ENCODE measurements around the gene C20orf141. TPM values are rescaled to one million over a fixed set of nuclear protein-coding genes. Genes with fewer than 3 reads are reported as not detected.

The C20orf141 gene
- total and polyA plus RNA-seq, 7 experiments from 2014 or later, result not detected

- Histone ChIP-seq H3K27me3 (ENCODE audit: control insufficient read depth in 2 of 2, insufficient read depth in 2 of 2, low read length in 2 of 2) (no peaks in the 10 kb centered on the region), H3K27ac (ENCODE audit: low read depth, low read length) (no peak overlapping the region), H3K4me1 (ENCODE audit: control insufficient read depth in 2 of 2, insufficient read depth in 2 of 2, low read length in 2 of 2) (peaks cover 4 to 5% of the 10 kb centered on the region in 2 donors), H3K36me3 (ENCODE audit: control insufficient read depth in 2 of 3, insufficient read depth in 3 of 3, low read length in 3 of 3) (no peaks in the 10 kb centered on the region), H3K9me3 (ENCODE audit: control insufficient read depth in 2 of 3, low read length in 3 of 3) (no peaks in the 10 kb centered on the region), H3K4me3 (ENCODE audit: low read length) (no peak overlapping the region)
- Mint-ChIP-seq H3K4me3 (no peak overlapping the region), H3K27me3 (peaks cover 16 to 63% (median 22%) of the 10 kb centered on the region in 5 donors), H3K9me3 (peaks cover 0 to 7% (median 3%) of the 10 kb centered on the region in 11 donors), H3K36me3 (peaks cover 0 to 7% (median 4%) of the 10 kb centered on the region in 5 donors), H3K4me1 (peaks cover 15 to 24% (median 17%) of the 10 kb centered on the region in 7 donors), H3K27ac (no peak overlapping the region)
- CTCF ChIA-PET, result no interaction called here
- intact Hi-C loops (cut with micrococcal nuclease), result no loop called here
- ATAC-seq (no peak), DNase-seq (peak in 1 of 9 donors; percentile 13)
- POLR2A ChIA-PET, result interaction anchor here (1.5 kb wide), 1 partner anchor 16 kb away, joined by 5 read pairs; no protein-coding TSS in a partner anchor
Measured at GRCh38 chr20:2817891-2818595, 3.3 kb downstream of the C20orf141 start.

GRCh38 chr20:2820084-2820895 is 5.5 kb downstream of the C20orf141 start:
- POLR2A ChIA-PET, result no interaction called here
- intact Hi-C loops (cut with micrococcal nuclease), result loop anchor here in 1 of 2 donors (10.0 kb wide), 1 partner anchor 55 kb away; the partner anchor contains the start of gene PTPRA
- Histone ChIP-seq H3K36me3 (ENCODE audit: control insufficient read depth in 2 of 3, insufficient read depth in 3 of 3, low read length in 3 of 3) (no peaks in the 10 kb centered on the region), H3K4me3 (ENCODE audit: low read length) (no peak overlapping the region), H3K27ac (ENCODE audit: low read depth, low read length) (no peak overlapping the region), H3K4me1 (ENCODE audit: control insufficient read depth in 2 of 2, insufficient read depth in 2 of 2, low read length in 2 of 2) (peaks cover 4 to 5% of the 10 kb centered on the region in 2 donors), H3K27me3 (ENCODE audit: control insufficient read depth in 2 of 2, insufficient read depth in 2 of 2, low read length in 2 of 2) (no peaks in the 10 kb centered on the region), H3K9me3 (ENCODE audit: control insufficient read depth in 2 of 3, low read length in 3 of 3) (no peaks in the 10 kb centered on the region)
- Mint-ChIP-seq H3K27ac (no peak overlapping the region), H3K36me3 (no peaks in the 10 kb centered on the region), H3K4me1 (peaks cover 15 to 24% (median 17%) of the 10 kb centered on the region in 7 donors), H3K27me3 (peaks cover 8 to 47% (median 20%) of the 10 kb centered on the region in 5 donors), H3K9me3 (peaks cover 0 to 1% (median 0%) of the 10 kb centered on the region in 11 donors), H3K4me3 (peak overlapping the region in 7 of 10 donors; percentile 38 to 71 (median 56))
- DNase-seq (no peak), ATAC-seq (no peak)
- CTCF ChIA-PET, result no interaction called here

GRCh38 chr20:2820896-2821869 is 6.4 kb downstream of the C20orf141 start:
- Histone ChIP-seq H3K27me3 (ENCODE audit: control insufficient read depth in 2 of 2, insufficient read depth in 2 of 2, low read length in 2 of 2) (no peaks in the 10 kb centered on the region), H3K9me3 (ENCODE audit: control insufficient read depth in 2 of 3, low read length in 3 of 3) (no peaks in the 10 kb centered on the region), H3K36me3 (ENCODE audit: control insufficient read depth in 2 of 3, insufficient read depth in 3 of 3, low read length in 3 of 3) (no peaks in the 10 kb centered on the region), H3K27ac (ENCODE audit: low read depth, low read length) (no peak overlapping the region), H3K4me1 (ENCODE audit: control insufficient read depth in 2 of 2, insufficient read depth in 2 of 2, low read length in 2 of 2) (peaks cover 10 to 11% of the 10 kb centered on the region in 2 donors), H3K4me3 (ENCODE audit: low read length) (peak overlapping the region; percentile 25)
- intact Hi-C loops (cut with micrococcal nuclease), result loop anchor here in 1 of 2 donors (10.0 kb wide), 1 partner anchor 54 kb away; the partner anchor contains the start of gene PTPRA
- peaks cover 8 to 50% (median 22%) of the 10 kb centered on the region in 5 donors for H3K27me3 Mint-ChIP-seq
- peak overlapping the region; percentile 23 to 86 (median 70) for H3K4me3 Mint-ChIP-seq
- H3K4me1 Mint-ChIP-seq, result peaks cover 21 to 28% (median 25%) of the 10 kb centered on the region in 7 donors
- ATAC-seq, result no peak
- ChIA-PET POLR2A (interaction anchor here (1.2 kb wide), 1 partner anchor 19 kb away, joined by 6 read pairs; the partner anchor contains the start of genes PCED1A and VPS16), CTCF (no interaction called here)
- peaks cover 0 to 3% (median 0%) of the 10 kb centered on the region in 11 donors for H3K9me3 Mint-ChIP-seq
- peaks cover 0 to 4% (median 0%) of the 10 kb centered on the region in 5 donors for H3K36me3 Mint-ChIP-seq
- no peak for DNase-seq
- peak overlapping the region in 2 of 9 donors; percentile 36 to 78 for H3K27ac Mint-ChIP-seq

GRCh38 chr20:2822073-2822472 is 7.3 kb downstream of the C20orf141 start:
- intact Hi-C loops (cut with micrococcal nuclease), result loop anchor here in 1 of 2 donors (10.0 kb wide), 1 partner anchor 53 kb away; the partner anchor contains the start of gene PTPRA
- H3K4me3 Mint-ChIP-seq, result peak overlapping the region in 9 of 10 donors; percentile 60 to 86 (median 73)
- H3K27me3 ChIP-seq (ENCODE audit: control insufficient read depth in 2 of 2, insufficient read depth in 2 of 2, low read length in 2 of 2), result no peaks in the 10 kb centered on the region
- H3K36me3 Mint-ChIP-seq, result peaks cover 0 to 4% (median 0%) of the 10 kb centered on the region in 5 donors
- peaks cover 8 to 57% (median 23%) of the 10 kb centered on the region in 5 donors for H3K27me3 Mint-ChIP-seq
- peak in 7 of 9 donors; percentile 53 to 67 (median 62) for DNase-seq
- POLR2A ChIA-PET, result interaction anchor here (1.2 kb wide), 1 partner anchor 18 kb away, joined by 6 read pairs; the partner anchor contains the start of genes PCED1A and VPS16
- ATAC-seq, result peak; percentile 90
- H3K9me3 Mint-ChIP-seq, result peaks cover 0 to 3% (median 0%) of the 10 kb centered on the region in 11 donors
- CTCF ChIA-PET, result no interaction called here
- H3K4me1 Mint-ChIP-seq, result peaks cover 25 to 35% (median 34%) of the 10 kb centered on the region in 7 donors
- H3K9me3 ChIP-seq (ENCODE audit: control insufficient read depth in 2 of 3, low read length in 3 of 3), result no peaks in the 10 kb centered on the region
- no peak overlapping the region for H3K4me3 ChIP-seq (ENCODE audit: low read length)
- peaks cover 14 to 18% of the 10 kb centered on the region in 2 donors for H3K4me1 ChIP-seq (ENCODE audit: control insufficient read depth in 2 of 2, insufficient read depth in 2 of 2, low read length in 2 of 2)
- H3K27ac ChIP-seq (ENCODE audit: low read depth, low read length), result no peak overlapping the region
- H3K36me3 ChIP-seq (ENCODE audit: control insufficient read depth in 2 of 3, insufficient read depth in 3 of 3, low read length in 3 of 3), result no peaks in the 10 kb centered on the region
- peak overlapping the region in 2 of 9 donors; percentile 56 for H3K27ac Mint-ChIP-seq

- peaks cover 0 to 3% (median 0%) of the 10 kb centered on the region in 11 donors for H3K9me3 Mint-ChIP-seq
- ATAC-seq, result no peak
- H3K4me3 Mint-ChIP-seq, result peak overlapping the region in 9 of 10 donors; percentile 35 to 82 (median 71)
- Histone ChIP-seq H3K27me3 (ENCODE audit: control insufficient read depth in 2 of 2, insufficient read depth in 2 of 2, low read length in 2 of 2) (no peaks in the 10 kb centered on the region), H3K4me1 (ENCODE audit: control insufficient read depth in 2 of 2, insufficient read depth in 2 of 2, low read length in 2 of 2) (peaks cover 14 to 18% of the 10 kb centered on the region in 2 donors), H3K36me3 (ENCODE audit: control insufficient read depth in 2 of 3, insufficient read depth in 3 of 3, low read length in 3 of 3) (no peaks in the 10 kb centered on the region), H3K27ac (ENCODE audit: low read depth, low read length) (no peak overlapping the region), H3K9me3 (ENCODE audit: control insufficient read depth in 2 of 3, low read length in 3 of 3) (no peaks in the 10 kb centered on the region), H3K4me3 (ENCODE audit: low read length) (no peak overlapping the region)
- peaks cover 17 to 30% (median 25%) of the 10 kb centered on the region in 7 donors for H3K4me1 Mint-ChIP-seq
- H3K27ac Mint-ChIP-seq, result peak overlapping the region in 3 of 9 donors; percentile 27 to 62 (median 49)
- ChIA-PET CTCF (no interaction called here), POLR2A (interaction anchor here (0.7 to 2.8 kb wide), 2 partner anchors 14 to 505 kb away, joined by 3 to 15 read pairs; partner anchors contain the start of genes PCED1A and VPS16)
- peaks cover 0 to 4% (median 0%) of the 10 kb centered on the region in 5 donors for H3K36me3 Mint-ChIP-seq
- H3K27me3 Mint-ChIP-seq, result peaks cover 0 to 55% (median 24%) of the 10 kb centered on the region in 5 donors
- peak in 5 of 9 donors; percentile 11 to 28 (median 22) for DNase-seq
- intact Hi-C loops (cut with micrococcal nuclease), result loop anchor here in 1 of 2 donors (10.0 kb wide), 1 partner anchor 49 kb away; the partner anchor contains the start of gene PTPRA
Measured at GRCh38 chr20:2825761-2826160, 11.0 kb downstream of the C20orf141 start.
